IMR-90 (cell line): ENCODE data around the gene OPHN1. TPM values are rescaled to one million over a fixed set of nuclear protein-coding genes. Genes with fewer than 3 reads are reported as not detected.

Experiments used
- ATAC-seq: fragments of 200-7000 bp; cut with Tn5 transposase; 2 replicates; pipeline ENCODE4 v1.9.1; 2020; ENCODE audit warnings: low read depth, mild to moderate bottlenecking, moderate library complexity
- BruUV-seq: library from RNA; stranded (reverse); fragments of 400-500 nt; replicated peaks from 2 replicates; lab custom pipeline; 2021; lab: Mats Ljungman, UMichigan
- CTCF ChIA-PET: fragments of 300-600 bp; formaldehyde crosslinking; extraction: SDS; loops from one replicate; lab custom pipeline; 2021; ENCODE audit warnings: antibody characterized with exemption; lab: Yijun Ruan, JAX
- POLR2A ChIA-PET: fragments of 300-600 bp; sonication (Branson Sonifier 250); formaldehyde crosslinking; loops from one replicate; lab custom pipeline; 2022; ENCODE audit warnings: antibody characterized with exemption; ENCODE audit not compliant: unreplicated experiment; lab: Charles Lee
- DNase-seq: peaks from one replicate; pipeline ENCODE4 v3.0.0; 2013
- H2AFZ ChIP-seq: replicated peaks from 2 replicates; pipeline ENCODE3; 2013; ENCODE audit warnings: low read length, mild to moderate bottlenecking; ENCODE audit not compliant: poor library complexity
- H2AK5ac ChIP-seq: 2 replicates; pipeline ENCODE4 v1.6.1; 2013; ENCODE audit warnings: low read depth, low read length, inconsistent platforms
- H2AK9ac ChIP-seq: replicated peaks from 2 replicates; pipeline ENCODE3; 2013; ENCODE audit warnings: mild to moderate bottlenecking, low read depth, low read length, moderate library complexity; ENCODE audit not compliant: poor library complexity
- H2BK120ac ChIP-seq: 2 replicates; pipeline ENCODE4 v1.6.1; 2013; ENCODE audit warnings: low read depth, low read length, inconsistent platforms
- H2BK15ac ChIP-seq: 3 replicates; pipeline ENCODE4 v1.6.1; 2013; ENCODE audit warnings: low read depth, low read length, inconsistent platforms
- H2BK20ac ChIP-seq: 2 replicates; pipeline ENCODE4 v1.6.1; 2013; ENCODE audit warnings: low read depth, mild to moderate bottlenecking, inconsistent platforms, low read length, moderate library complexity
- H2BK5ac ChIP-seq: 2 replicates; pipeline ENCODE4 v1.6.1; 2013; ENCODE audit warnings: mild to moderate bottlenecking, low read depth, low read length, inconsistent platforms; ENCODE audit not compliant: poor library complexity, severe bottlenecking
- H3K14ac ChIP-seq: replicated peaks from 2 replicates; pipeline ENCODE4 v1.6.1; 2013; ENCODE audit warnings: low read depth, low read length, inconsistent platforms
- H3K18ac ChIP-seq: 2 replicates; pipeline ENCODE4 v1.6.1; 2013; ENCODE audit warnings: low read depth, low read length, control low read depth
- H3K23ac ChIP-seq: 2 replicates; pipeline ENCODE4 v1.6.1; 2013; ENCODE audit warnings: low read depth, low read length, inconsistent platforms
- H3K27ac ChIP-seq: 2 replicates; pipeline ENCODE4 v1.5.1; 2013; ENCODE audit warnings: mild to moderate bottlenecking, control low read depth, low read length; ENCODE audit not compliant: insufficient read depth
- H3K27me3 ChIP-seq: 2 replicates; pipeline ENCODE4 v1.6.1; 2013; ENCODE audit warnings: low read length; ENCODE audit not compliant: control insufficient read depth, insufficient read depth
- H3K36me3 ChIP-seq: 2 replicates; pipeline ENCODE4 v1.6.1; 2013; ENCODE audit warnings: low read length, mixed read lengths; ENCODE audit not compliant: control insufficient read depth, insufficient read depth
- H3K4ac ChIP-seq: 2 replicates; pipeline ENCODE4 v1.6.1; 2013; ENCODE audit warnings: low read depth, low read length, inconsistent platforms
- H3K4me1 ChIP-seq: 2 replicates; pipeline ENCODE4 v1.6.1; 2013; ENCODE audit warnings: low read length, mixed read lengths; ENCODE audit not compliant: control insufficient read depth, insufficient read depth
- H3K4me2 ChIP-seq: 2 replicates; pipeline ENCODE4 v1.6.1; 2013; ENCODE audit warnings: low read depth, mild to moderate bottlenecking, control low read depth, low read length, moderate library complexity
- H3K4me3 ChIP-seq: 2 replicates; pipeline ENCODE4 v1.5.1; 2013; ENCODE audit warnings: low read depth, mild to moderate bottlenecking, control low read depth, low read length, moderate library complexity; ENCODE audit not compliant: insufficient read depth
- H3K56ac ChIP-seq: 2 replicates; pipeline ENCODE4 v1.6.1; 2013; ENCODE audit warnings: low read length, inconsistent platforms; ENCODE audit not compliant: insufficient read depth; ENCODE audit errors: extremely low read depth
- H3K79me1 ChIP-seq, 2 experiments: 2 replicates each; pipeline ENCODE4 v1.6.1; 2013; ENCODE audit warnings: low read length in 2 of 2, inconsistent platforms in 1 of 2, low read depth in 1 of 2
- H3K9ac ChIP-seq: 2 replicates; pipeline ENCODE4 v1.6.1; 2013; ENCODE audit warnings: low read depth, low read length, control low read depth
- H3K9me1 ChIP-seq: 2 replicates; pipeline ENCODE4 v1.6.1; 2013; ENCODE audit warnings: low read length, inconsistent platforms; ENCODE audit not compliant: insufficient read depth
- H3K9me3 ChIP-seq: 2 replicates; pipeline ENCODE4 v1.6.1; 2013; ENCODE audit warnings: low read length; ENCODE audit not compliant: control insufficient read depth, insufficient read depth
- H4K20me1 ChIP-seq: 2 replicates; pipeline ENCODE4 v1.6.1; 2013; ENCODE audit warnings: low read length, inconsistent platforms; ENCODE audit not compliant: insufficient read depth
- H4K5ac ChIP-seq: 2 replicates; pipeline ENCODE4 v1.6.1; 2013; ENCODE audit warnings: mild to moderate bottlenecking, low read depth, low read length, control low read depth
- H4K8ac ChIP-seq, 2 experiments: 2 replicates each; pipeline ENCODE4 v1.6.1; 2013; ENCODE audit warnings: low read depth in 2 of 2, low read length in 2 of 2, control low read depth in 1 of 2, inconsistent platforms in 1 of 2
- H4K91ac ChIP-seq: 2 replicates; pipeline ENCODE4 v1.6.1; 2013; ENCODE audit warnings: low read depth, low read length, inconsistent platforms; ENCODE audit not compliant: insufficient read depth
- BHLHE40 ChIP-seq: fragments of 150-350 bp; IDR thresholded peaks from 2 replicates; pipeline ENCODE4 v1.6.1; 2016; ENCODE audit warnings: mild to moderate bottlenecking, low read depth, low read length
- CEBPB ChIP-seq: IDR thresholded peaks from 2 replicates; pipeline ENCODE4 v1.6.1; 2012; ENCODE audit warnings: low read depth, low read length, improper control_type of control experiment
- CHD1 ChIP-seq: IDR thresholded peaks from 2 replicates; pipeline ENCODE4 v1.6.1; 2012; ENCODE audit warnings: low read depth, low read length, improper control_type of control experiment
- FOS ChIP-seq: fragments of 150-350 bp; IDR thresholded peaks from 2 replicates; pipeline ENCODE4 v1.6.1; 2016; ENCODE audit warnings: low read depth, low read length
- MAFK ChIP-seq: IDR thresholded peaks from 2 replicates; pipeline ENCODE4 v1.6.1; 2012; ENCODE audit warnings: low read depth, low read length, improper control_type of control experiment
- MAZ ChIP-seq: IDR thresholded peaks from 2 replicates; pipeline ENCODE4 v1.6.1; 2012; ENCODE audit warnings: low read depth, mild to moderate bottlenecking, low read length, improper control_type of control experiment, moderate library complexity, borderline replicate concordance
- MXI1 ChIP-seq: IDR thresholded peaks from 2 replicates; pipeline ENCODE4 v1.6.1; 2012; ENCODE audit warnings: low read depth, mild to moderate bottlenecking, low read length, moderate library complexity, borderline replicate concordance
- NFE2L2 ChIP-seq: fragments of 150-350 bp; IDR thresholded peaks from 2 replicates; pipeline ENCODE4 v1.6.1; 2016; ENCODE audit warnings: low read depth, mild to moderate bottlenecking, low read length
- POLR2A ChIP-seq: IDR thresholded peaks from 2 replicates; pipeline ENCODE4 v1.6.1; 2012; ENCODE audit warnings: mild to moderate bottlenecking, low read depth, low read length
- RAD21 ChIP-seq: IDR thresholded peaks from 2 replicates; pipeline ENCODE4 v1.6.1; 2012; ENCODE audit warnings: low read length, improper control_type of control experiment
- RCOR1 ChIP-seq: IDR thresholded peaks from 2 replicates; pipeline ENCODE4 v1.6.1; 2012; ENCODE audit warnings: mild to moderate bottlenecking, low read length, improper control_type of control experiment; ENCODE audit not compliant: insufficient replicate concordance
- RFX5 ChIP-seq: IDR thresholded peaks from 2 replicates; pipeline ENCODE4 v1.8.0; 2012; ENCODE audit warnings: low read depth, mild to moderate bottlenecking, low read length, moderate library complexity
- SMC3 ChIP-seq: fragments of 150-350 bp; IDR thresholded peaks from 2 replicates; pipeline ENCODE4 v1.6.1; 2016; ENCODE audit warnings: low read depth, mild to moderate bottlenecking, antibody characterized with exemption, low read length, moderate library complexity
- WGBS, 2 experiments: methylation state at CpG; one replicate each; pipeline versions ENCODE4 v1.1.5 to v1.1.7; 2013; ENCODE audit warnings: missing lambda C conversion rate in 2 of 2; ENCODE audit not compliant: insufficient read length in 1 of 2; ENCODE audit errors: extremely low coverage in 2 of 2; 5-methylcytosine and 5-hydroxymethylcytosine counted together
- dilution Hi-C: fragments of 300-500 bp; cut with HindIII; formaldehyde crosslinking; loops from one replicate; pipeline ENCODE4 v1.14.3; 2018; ENCODE audit warnings: low sequenced_read_pairs; ENCODE audit not compliant: unreplicated experiment
- in situ Hi-C: fragments of 300-500 bp; cut with MboI; formaldehyde crosslinking; loops from 3 replicates; pipeline ENCODE4 v1.14.3; 2019; ENCODE audit warnings: low sequenced_read_pairs, inconsistent platforms, mixed read lengths
- intact Hi-C: fragments of 100-400 bp; cut with micrococcal nuclease; formaldehyde crosslinking; loops from 2 replicates; pipeline ENCODE4 v1.10.0; 2022
- polyA plus RNA-seq, 3 experiments: library from polyadenylated mRNA; depleted of rRNA; stranded (reverse); fragments of >200 nt; gene quantifications; 2 replicates each; pipeline ENCODE4 v1.2.3, GENCODE V29; 2012; ENCODE audit warnings: low replicate concordance in 1 of 3
- total RNA-seq: library from RNA; depleted of rRNA; stranded (reverse); fragments of >200 nt; gene quantifications from 2 replicates; pipeline ENCODE4 v1.2.3, GENCODE V29; 2012
- TF ChIP-seq, protein P1 (sequence below): fragments of 150-350 bp; IDR thresholded peaks from 2 replicates; pipeline ENCODE4 v1.6.1; 2017; ENCODE audit warnings: mild to moderate bottlenecking, antibody characterized with exemption, low read length, low read depth
- TF ChIP-seq, protein P2 (sequence below): conservative IDR thresholded peaks from 2 replicates; pipeline ENCODE4 v1.5.1; 2012; ENCODE audit warnings: mild to moderate bottlenecking, low read depth, low read length, improper control_type of control experiment
- TF ChIP-seq, protein P3 (sequence below): fragments of 150-350 bp; IDR thresholded peaks from 2 replicates; pipeline ENCODE4 v1.6.1; 2016; ENCODE audit warnings: low read depth, mild to moderate bottlenecking, low read length, moderate library complexity, borderline replicate concordance

The OPHN1 gene
- total and polyA plus RNA-seq, 2 of the 4 experiments (the other 2 are of a cell fraction) = 4.0 to 13.1 TPM

DNA sequence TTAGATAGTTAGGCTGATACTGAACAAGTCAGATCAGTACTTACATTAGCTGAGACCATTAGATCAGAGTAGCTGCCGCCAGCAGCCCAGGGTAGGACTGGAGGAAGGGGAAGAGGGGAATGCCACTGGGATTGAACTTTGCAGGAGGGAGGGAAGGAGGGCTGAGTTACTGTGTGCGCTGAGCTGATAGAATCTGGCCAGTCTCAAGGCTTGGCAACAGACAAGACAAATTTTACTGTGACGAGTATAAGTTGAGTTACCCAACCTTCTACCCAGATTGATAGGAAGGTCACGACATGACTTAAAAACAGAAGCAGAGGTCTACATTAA lies 372.1 kb downstream of the OPHN1 start:
- Histone ChIP-seq H3K36me3 (peaks cover 3% of the 10 kb centered on the region; the same call in 1 of the 2 replicates), H4K5ac (no peak overlapping the region), H3K23ac (no peak overlapping the region), H3K9ac (no peak overlapping the region), H3K27me3 (no peaks in the 10 kb centered on the region; the same call in 1 of the 2 replicates), H3K56ac (no peak overlapping the region), H3K9me3 (no peaks in the 10 kb centered on the region), H4K8ac (no peak overlapping the region), H3K9me1 (no peaks in the 10 kb centered on the region), H3K14ac (no peak overlapping the region), H2BK15ac (no peak overlapping the region), H3K18ac (no peak overlapping the region), H3K4ac (no peak overlapping the region), H2AK9ac (no peak overlapping the region), H3K79me1 (no peaks in the 10 kb centered on the region), H4K20me1 (no peaks in the 10 kb centered on the region), H2BK5ac (no peak overlapping the region), H2BK120ac (no peak overlapping the region), H2AK5ac (no peak overlapping the region), H3K4me2 (no peak overlapping the region), H4K91ac (no peak overlapping the region), H3K27ac (no peak overlapping the region), H3K4me1 (peaks cover 6% of the 10 kb centered on the region), H2AFZ (no peak overlapping the region), H3K4me3 (no peak overlapping the region), H2BK20ac (no peak overlapping the region)
- ChIA-PET POLR2A (interaction anchor here (0.5 kb wide), 1 partner anchor 8 kb away, joined by 3 read pairs; no protein-coding TSS in a partner anchor), CTCF (no interaction called here)
- intact Hi-C loops (no loop called here), in situ Hi-C loops (no loop called here), dilution Hi-C loops (no loop called here)
- ATAC-seq (no peak), DNase-seq (no peak)
- no peak for TF ChIP-seq SMC3
- no peak for TF ChIP-seq BHLHE40
- TF ChIP-seq NFE2L2 = no peak
- TF ChIP-seq CEBPB = no peak
- TF ChIP-seq CHD1 = no peak
- TF ChIP-seq, protein P1, sequence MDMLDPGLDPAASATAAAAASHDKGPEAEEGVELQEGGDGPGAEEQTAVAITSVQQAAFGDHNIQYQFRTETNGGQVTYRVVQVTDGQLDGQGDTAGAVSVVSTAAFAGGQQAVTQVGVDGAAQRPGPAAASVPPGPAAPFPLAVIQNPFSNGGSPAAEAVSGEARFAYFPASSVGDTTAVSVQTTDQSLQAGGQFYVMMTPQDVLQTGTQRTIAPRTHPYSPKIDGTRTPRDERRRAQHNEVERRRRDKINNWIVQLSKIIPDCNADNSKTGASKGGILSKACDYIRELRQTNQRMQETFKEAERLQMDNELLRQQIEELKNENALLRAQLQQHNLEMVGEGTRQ = no peak
- no peak for TF ChIP-seq POLR2A
- TF ChIP-seq, protein P2, sequence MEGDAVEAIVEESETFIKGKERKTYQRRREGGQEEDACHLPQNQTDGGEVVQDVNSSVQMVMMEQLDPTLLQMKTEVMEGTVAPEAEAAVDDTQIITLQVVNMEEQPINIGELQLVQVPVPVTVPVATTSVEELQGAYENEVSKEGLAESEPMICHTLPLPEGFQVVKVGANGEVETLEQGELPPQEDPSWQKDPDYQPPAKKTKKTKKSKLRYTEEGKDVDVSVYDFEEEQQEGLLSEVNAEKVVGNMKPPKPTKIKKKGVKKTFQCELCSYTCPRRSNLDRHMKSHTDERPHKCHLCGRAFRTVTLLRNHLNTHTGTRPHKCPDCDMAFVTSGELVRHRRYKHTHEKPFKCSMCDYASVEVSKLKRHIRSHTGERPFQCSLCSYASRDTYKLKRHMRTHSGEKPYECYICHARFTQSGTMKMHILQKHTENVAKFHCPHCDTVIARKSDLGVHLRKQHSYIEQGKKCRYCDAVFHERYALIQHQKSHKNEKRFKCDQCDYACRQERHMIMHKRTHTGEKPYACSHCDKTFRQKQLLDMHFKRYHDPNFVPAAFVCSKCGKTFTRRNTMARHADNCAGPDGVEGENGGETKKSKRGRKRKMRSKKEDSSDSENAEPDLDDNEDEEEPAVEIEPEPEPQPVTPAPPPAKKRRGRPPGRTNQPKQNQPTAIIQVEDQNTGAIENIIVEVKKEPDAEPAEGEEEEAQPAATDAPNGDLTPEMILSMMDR = no peak
- no peak for TF ChIP-seq RCOR1
- TF ChIP-seq RAD21 = no peak
- TF ChIP-seq, protein P3, sequence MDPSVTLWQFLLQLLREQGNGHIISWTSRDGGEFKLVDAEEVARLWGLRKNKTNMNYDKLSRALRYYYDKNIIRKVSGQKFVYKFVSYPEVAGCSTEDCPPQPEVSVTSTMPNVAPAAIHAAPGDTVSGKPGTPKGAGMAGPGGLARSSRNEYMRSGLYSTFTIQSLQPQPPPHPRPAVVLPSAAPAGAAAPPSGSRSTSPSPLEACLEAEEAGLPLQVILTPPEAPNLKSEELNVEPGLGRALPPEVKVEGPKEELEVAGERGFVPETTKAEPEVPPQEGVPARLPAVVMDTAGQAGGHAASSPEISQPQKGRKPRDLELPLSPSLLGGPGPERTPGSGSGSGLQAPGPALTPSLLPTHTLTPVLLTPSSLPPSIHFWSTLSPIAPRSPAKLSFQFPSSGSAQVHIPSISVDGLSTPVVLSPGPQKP = no peak
- no peak for TF ChIP-seq RFX5
- no peak for TF ChIP-seq MXI1
- TF ChIP-seq FOS = no peak
- no peak for TF ChIP-seq MAZ
- no peak for TF ChIP-seq MAFK
- no CpG with 5 or more reads among the region's 4 CpGs for WGBS, 2 experiments
- BruUV-seq = no TSS peak
